ENCODE data around the gene RCCD1. TPM values are rescaled to one million over a fixed set of nuclear protein-coding genes. Genes with fewer than 3 reads are reported as not detected.

Gene RCCD1
- total RNA-seq, 1 donor from 2014 or later, result 10.0 TPM

DNA sequence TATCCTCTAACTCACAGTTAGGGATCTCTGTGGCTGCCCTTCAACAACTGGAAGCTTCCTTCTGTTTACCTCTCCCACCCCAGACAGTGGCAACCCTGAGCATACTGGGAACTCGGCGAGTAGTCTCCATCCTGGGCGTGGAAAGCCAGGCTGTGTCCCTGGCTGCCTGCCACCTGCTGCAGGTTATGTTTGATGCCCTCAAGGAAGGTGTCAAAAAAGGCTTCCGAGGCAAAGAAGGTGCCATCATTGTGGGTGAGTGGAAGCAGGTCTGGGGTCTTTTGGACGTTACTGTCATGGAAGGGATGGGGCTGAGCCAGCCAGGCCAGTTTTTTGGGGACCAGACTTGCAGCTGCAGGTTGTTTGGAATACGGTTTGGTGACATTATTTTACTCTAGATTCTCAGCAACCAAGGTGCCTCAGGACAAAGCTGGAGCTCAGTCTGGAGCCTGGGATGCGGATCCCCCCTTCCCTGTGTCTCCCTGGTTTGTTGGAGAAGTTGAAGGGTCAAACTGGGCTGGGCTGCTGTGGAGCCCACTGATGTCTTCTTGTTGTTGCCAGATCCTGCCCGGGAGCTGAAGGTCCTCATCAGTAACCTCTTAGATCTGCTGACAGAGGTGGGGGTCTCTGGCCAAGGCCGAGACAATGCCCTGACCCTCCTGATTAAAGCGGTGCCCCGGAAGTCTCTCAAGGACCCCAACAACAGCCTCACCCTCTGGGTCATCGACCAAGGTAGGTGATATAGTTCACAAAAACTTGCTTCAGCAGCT is 12.1 kb upstream of the RCCD1 start:
- Histone ChIP-seq H3K4me3 (no peak overlapping the region), H3K9me3 (no peaks in the 10 kb centered on the region), H3K27me3 (no peaks in the 10 kb centered on the region), H3K36me3 (peaks cover 79 to 95% of the 10 kb centered on the region in 2 donors), H3K4me1 (no peaks in the 10 kb centered on the region), H3K27ac (no peak overlapping the region)
- no peak for DNase-seq (ENCODE audit: low spot score in 2 of 2)
- TF ChIP-seq, protein P1, sequence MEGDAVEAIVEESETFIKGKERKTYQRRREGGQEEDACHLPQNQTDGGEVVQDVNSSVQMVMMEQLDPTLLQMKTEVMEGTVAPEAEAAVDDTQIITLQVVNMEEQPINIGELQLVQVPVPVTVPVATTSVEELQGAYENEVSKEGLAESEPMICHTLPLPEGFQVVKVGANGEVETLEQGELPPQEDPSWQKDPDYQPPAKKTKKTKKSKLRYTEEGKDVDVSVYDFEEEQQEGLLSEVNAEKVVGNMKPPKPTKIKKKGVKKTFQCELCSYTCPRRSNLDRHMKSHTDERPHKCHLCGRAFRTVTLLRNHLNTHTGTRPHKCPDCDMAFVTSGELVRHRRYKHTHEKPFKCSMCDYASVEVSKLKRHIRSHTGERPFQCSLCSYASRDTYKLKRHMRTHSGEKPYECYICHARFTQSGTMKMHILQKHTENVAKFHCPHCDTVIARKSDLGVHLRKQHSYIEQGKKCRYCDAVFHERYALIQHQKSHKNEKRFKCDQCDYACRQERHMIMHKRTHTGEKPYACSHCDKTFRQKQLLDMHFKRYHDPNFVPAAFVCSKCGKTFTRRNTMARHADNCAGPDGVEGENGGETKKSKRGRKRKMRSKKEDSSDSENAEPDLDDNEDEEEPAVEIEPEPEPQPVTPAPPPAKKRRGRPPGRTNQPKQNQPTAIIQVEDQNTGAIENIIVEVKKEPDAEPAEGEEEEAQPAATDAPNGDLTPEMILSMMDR (IDR thresholded peaks at IDR 0.05), result no peak
- intact Hi-C loops (cut with DNase I), result no loop called here

DNA sequence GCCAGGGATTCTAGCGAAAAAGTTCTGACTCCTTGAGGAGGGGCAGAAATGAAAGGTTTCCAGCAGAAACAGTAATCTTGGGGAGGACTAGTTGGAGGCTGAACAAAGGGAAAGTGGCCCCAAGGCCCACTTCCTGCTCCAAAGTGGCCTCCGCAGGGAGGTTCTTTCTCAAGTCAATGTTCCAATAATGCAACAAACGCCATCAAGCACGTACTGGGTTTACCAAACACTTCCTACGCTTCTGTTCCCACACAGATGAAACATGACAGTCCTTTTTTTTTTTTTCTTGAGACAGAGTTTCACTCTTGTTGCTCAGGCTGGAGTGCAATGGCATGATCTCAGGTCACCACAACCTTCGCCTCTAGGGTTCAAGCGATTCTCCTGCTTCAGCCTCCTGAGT is 9.6 kb upstream of the RCCD1 start:
- DNase-seq (ENCODE audit: low spot score in 2 of 2), result no peak
- Histone ChIP-seq H3K4me1 (no peaks in the 10 kb centered on the region), H3K27me3 (no peaks in the 10 kb centered on the region), H3K36me3 (peaks cover 90 to 95% of the 10 kb centered on the region in 2 donors), H3K4me3 (no peak overlapping the region), H3K27ac (no peak overlapping the region), H3K9me3 (no peaks in the 10 kb centered on the region)
- intact Hi-C loops (cut with DNase I), result no loop called here
- TF ChIP-seq, protein P1 (IDR thresholded peaks at IDR 0.05), result no peak

DNA sequence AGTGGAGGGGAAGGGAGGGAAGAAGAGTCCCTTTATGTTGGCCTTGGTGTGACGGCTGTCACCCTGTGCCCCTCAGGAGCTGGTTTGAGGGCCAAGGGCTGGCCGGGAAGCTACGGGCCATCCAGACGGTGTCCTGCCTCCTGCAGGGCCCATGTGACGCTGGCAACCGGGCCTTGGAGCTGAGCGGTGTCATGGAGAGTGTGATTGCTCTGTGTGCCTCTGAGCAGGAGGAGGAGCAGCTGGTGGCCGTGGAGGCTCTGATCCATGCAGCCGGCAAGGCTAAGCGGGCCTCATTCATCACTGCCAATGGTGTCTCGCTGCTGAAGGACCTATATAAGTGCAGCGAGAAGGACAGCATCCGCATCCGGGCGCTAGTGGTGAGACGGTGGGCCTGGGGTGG is 8.1 kb upstream of the RCCD1 start:
- Histone ChIP-seq H3K27ac (no peak overlapping the region), H3K4me1 (no peaks in the 10 kb centered on the region), H3K4me3 (no peak overlapping the region), H3K27me3 (no peaks in the 10 kb centered on the region), H3K36me3 (peaks cover 89 to 95% of the 10 kb centered on the region in 2 donors), H3K9me3 (no peaks in the 10 kb centered on the region)
- intact Hi-C loops (cut with DNase I), result no loop called here
- TF ChIP-seq, protein P1 (IDR thresholded peaks at IDR 0.05), result no peak
- no peak for DNase-seq (ENCODE audit: low spot score in 2 of 2)

DNA sequence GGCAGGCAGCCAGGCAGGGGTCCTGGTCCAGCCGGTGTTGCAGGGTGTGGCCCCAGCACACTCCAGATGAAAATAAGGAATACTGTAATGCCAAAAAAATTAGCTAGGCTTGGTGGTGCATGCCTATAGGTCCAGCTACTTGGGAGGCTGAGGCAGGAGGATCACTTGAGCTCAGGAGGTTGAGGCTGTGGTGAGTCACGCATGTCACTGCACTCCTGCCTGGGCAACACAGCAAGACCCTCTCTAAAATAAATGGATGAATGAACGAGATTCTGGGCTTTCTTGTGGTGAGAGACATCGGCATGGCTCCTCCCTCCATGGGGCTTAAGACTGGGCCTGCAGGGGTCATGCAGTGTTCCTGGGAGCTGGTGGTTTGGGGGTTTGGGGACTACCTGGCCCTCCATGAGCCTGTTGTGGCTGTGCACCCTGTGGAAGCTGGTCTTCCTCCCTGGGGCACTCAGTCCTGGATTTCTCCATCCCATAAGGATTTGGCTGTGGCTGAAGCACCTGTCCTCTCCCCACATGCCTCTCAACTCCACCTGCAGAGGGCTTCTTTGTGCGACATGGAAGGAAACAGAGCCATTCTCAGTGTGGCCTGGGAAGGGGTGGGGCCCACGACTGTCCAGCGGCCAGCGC is 7.6 kb upstream of the RCCD1 start:
- Histone ChIP-seq H3K9me3 (no peaks in the 10 kb centered on the region), H3K27ac (no peak overlapping the region), H3K4me1 (no peaks in the 10 kb centered on the region), H3K27me3 (no peaks in the 10 kb centered on the region), H3K36me3 (peaks cover 89 to 95% of the 10 kb centered on the region in 2 donors), H3K4me3 (no peak overlapping the region)
- intact Hi-C loops (cut with DNase I), result no loop called here
- DNase-seq (ENCODE audit: low spot score in 2 of 2), result no peak
- TF ChIP-seq, protein P1 (IDR thresholded peaks at IDR 0.05), result no peak

DNA sequence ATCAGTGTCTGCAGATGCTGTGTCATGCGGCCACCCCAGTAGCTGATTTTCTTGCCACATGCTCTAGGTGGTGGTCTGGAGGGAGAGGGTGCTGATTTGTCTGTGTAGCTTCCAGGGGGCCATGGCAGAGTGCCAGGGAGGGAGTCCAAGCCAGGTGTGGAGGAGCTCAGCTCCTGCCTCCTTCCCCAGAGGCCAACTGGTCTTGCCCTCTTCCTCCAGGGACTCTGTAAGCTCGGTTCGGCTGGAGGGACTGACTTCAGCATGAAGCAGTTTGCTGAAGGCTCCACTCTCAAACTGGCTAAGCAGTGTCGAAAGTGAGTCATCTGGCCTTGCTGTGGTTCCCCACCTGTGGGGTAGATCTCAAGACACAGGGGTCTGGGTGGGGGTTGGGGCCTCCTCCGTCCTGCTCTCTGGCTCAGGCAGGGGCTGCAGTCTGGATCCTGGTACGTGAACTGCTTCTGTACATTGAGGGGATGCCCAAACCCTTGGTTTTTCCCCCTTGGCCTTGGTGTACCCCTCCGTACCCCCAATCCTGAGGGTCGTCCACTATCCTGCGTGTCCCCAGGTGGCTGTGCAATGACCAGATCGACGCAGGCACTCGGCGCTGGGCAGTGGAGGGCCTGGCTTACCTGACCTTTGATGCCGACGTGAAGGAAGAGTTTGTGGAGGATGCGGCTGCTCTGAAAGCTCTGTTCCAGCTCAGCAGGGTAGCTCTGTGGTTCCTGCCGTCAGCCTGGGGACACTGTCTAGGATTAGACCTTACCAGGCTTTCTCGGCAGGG is 6.9 kb upstream of the RCCD1 start:
- DNase-seq (ENCODE audit: low spot score in 2 of 2), result no peak
- Histone ChIP-seq H3K4me3 (no peak overlapping the region), H3K9me3 (no peaks in the 10 kb centered on the region), H3K27me3 (no peaks in the 10 kb centered on the region), H3K4me1 (no peaks in the 10 kb centered on the region), H3K36me3 (peaks cover 86 to 92% of the 10 kb centered on the region in 2 donors), H3K27ac (no peak overlapping the region)
- TF ChIP-seq, protein P1 (IDR thresholded peaks at IDR 0.05), result no peak
- intact Hi-C loops (cut with DNase I), result no loop called here

Measured in ascending aorta (tissue), 2 donors.